Bronchial epithelial cell (primary cell): ENCODE results near the gene SIM2. TPM values are rescaled to one million over a fixed set of nuclear protein-coding genes. Genes with fewer than 3 reads are reported as not detected.

Source experiments
- DNase-seq: peaks from one replicate; pipeline ENCODE4 v3.0.0-alpha.2; 2010; ENCODE audit warnings: low read depth
- FAIRE-seq: peaks from 2 replicates; lab custom pipeline; 2011; peaks lifted over from hg19 to GRCh38; lab: Jason Lieb, UNC
- H3K27me3 ChIP-seq: 2 replicates; pipeline ENCODE4 v1.5.1; 2011; ENCODE audit warnings: low read length; ENCODE audit not compliant: control insufficient read depth, insufficient read depth
- H3K36me3 ChIP-seq: 2 replicates; pipeline ENCODE4 v1.5.1; 2011; ENCODE audit warnings: low read length; ENCODE audit not compliant: control insufficient read depth, insufficient read depth
- H3K4me3 ChIP-seq: 2 replicates; pipeline ENCODE4 v1.5.1; 2011; ENCODE audit warnings: mild to moderate bottlenecking, low read depth, low read length, control low read depth
- total RNA-seq: library from RNA; depleted of rRNA; stranded (reverse); fragments of >200 nt; gene quantifications from 2 replicates; pipeline ENCODE4 v1.2.1, GENCODE V29; 2014
- TF ChIP-seq, protein P1 (sequence below): IDR thresholded peaks from 2 replicates; pipeline ENCODE4 v1.5.1; 2011; ENCODE audit warnings: mild to moderate bottlenecking, moderate library complexity, low read length, control low read depth, inconsistent platforms; ENCODE audit not compliant: insufficient read depth, severe bottlenecking

Gene SIM2
- total RNA-seq, 1 donor from 2014 or later = 0.26 TPM

DNA sequence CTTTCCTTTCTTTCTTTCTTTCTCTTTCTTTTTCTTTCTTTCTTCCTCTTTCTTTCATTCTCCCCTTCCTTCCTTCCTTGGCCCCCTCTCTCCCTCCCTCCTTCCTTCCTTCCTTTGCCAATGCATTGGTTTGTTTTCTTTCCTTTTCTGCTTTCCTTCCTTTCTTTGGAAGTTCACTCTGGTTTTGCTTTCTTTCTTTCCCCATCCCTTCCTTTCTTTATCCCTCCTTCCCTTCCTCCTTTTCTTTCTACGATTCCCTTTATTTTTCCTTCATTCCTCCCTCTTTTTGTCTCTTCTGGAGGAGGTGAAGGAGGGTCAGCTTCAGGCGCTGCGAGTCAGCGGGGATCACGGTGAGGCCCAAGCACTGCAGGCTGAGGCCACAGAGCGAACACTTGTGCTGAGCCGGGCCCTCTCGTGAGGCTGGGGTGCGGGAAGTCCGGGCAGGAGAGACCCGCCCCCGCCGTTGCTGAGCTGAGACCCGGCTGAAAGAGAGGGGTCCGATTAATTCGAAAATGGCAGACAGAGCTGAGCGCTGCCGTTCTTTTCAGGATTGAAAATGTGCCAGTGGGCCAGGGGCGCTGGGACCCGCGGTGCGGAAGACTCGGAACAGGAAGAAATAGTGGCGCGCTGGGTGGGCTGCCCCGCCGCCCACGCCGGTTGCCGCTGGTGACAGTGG is 1.5 kb downstream of the SIM2 start:
- TF ChIP-seq, protein P1, sequence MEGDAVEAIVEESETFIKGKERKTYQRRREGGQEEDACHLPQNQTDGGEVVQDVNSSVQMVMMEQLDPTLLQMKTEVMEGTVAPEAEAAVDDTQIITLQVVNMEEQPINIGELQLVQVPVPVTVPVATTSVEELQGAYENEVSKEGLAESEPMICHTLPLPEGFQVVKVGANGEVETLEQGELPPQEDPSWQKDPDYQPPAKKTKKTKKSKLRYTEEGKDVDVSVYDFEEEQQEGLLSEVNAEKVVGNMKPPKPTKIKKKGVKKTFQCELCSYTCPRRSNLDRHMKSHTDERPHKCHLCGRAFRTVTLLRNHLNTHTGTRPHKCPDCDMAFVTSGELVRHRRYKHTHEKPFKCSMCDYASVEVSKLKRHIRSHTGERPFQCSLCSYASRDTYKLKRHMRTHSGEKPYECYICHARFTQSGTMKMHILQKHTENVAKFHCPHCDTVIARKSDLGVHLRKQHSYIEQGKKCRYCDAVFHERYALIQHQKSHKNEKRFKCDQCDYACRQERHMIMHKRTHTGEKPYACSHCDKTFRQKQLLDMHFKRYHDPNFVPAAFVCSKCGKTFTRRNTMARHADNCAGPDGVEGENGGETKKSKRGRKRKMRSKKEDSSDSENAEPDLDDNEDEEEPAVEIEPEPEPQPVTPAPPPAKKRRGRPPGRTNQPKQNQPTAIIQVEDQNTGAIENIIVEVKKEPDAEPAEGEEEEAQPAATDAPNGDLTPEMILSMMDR = no peak
- H3K4me3 ChIP-seq = peak overlapping the region; percentile 22
- FAIRE-seq (no peak), DNase-seq (no peak)
- no peaks in the 10 kb centered on the region for H3K36me3 ChIP-seq
- H3K27me3 ChIP-seq = peaks cover 70% of the 10 kb centered on the region

DNA sequence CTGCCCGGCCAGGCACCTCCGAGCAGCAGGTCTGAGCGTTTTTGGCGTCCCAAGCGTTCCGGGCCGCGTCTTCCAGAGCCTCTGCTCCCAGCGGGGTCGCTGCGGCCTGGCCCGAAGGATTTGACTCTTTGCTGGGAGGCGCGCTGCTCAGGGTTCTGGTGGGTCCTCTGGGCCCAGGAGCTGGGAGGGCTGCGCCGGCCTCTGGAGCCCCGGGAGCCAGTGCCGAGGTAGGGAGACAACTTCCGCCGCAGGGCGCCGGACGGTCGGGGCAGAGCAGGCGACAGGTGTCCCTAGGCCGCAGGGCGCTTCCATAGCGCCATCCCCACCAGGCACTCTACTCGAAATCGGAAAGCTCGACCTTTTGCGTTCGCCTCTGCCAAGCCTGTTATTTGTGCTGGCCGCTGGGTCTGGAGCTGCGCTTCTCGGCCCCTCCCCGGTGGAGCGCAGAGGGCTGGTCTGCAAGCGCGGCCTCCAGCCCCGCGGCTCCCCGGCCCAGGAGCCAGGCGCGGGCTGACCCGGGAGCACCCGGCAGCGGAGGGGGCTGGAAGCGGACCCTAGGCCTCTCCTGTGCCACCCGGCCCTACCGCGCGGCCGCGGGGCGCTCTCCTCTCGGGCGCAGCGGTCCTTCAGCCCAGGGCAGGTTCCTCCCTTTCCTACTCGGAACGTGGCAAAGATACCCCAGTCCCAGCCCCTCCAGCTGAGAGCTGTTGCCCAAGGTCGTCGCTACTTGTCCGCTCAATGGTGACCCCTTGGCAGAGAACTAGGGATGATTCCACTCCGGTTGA is 2.2 kb downstream of the SIM2 start:
- DNase-seq (no peak), FAIRE-seq (no peak)
- H3K4me3 ChIP-seq = peak overlapping the region; percentile 22
- no peaks in the 10 kb centered on the region for H3K36me3 ChIP-seq
- TF ChIP-seq, protein P1 = no peak
- H3K27me3 ChIP-seq = peaks cover 72% of the 10 kb centered on the region

DNA sequence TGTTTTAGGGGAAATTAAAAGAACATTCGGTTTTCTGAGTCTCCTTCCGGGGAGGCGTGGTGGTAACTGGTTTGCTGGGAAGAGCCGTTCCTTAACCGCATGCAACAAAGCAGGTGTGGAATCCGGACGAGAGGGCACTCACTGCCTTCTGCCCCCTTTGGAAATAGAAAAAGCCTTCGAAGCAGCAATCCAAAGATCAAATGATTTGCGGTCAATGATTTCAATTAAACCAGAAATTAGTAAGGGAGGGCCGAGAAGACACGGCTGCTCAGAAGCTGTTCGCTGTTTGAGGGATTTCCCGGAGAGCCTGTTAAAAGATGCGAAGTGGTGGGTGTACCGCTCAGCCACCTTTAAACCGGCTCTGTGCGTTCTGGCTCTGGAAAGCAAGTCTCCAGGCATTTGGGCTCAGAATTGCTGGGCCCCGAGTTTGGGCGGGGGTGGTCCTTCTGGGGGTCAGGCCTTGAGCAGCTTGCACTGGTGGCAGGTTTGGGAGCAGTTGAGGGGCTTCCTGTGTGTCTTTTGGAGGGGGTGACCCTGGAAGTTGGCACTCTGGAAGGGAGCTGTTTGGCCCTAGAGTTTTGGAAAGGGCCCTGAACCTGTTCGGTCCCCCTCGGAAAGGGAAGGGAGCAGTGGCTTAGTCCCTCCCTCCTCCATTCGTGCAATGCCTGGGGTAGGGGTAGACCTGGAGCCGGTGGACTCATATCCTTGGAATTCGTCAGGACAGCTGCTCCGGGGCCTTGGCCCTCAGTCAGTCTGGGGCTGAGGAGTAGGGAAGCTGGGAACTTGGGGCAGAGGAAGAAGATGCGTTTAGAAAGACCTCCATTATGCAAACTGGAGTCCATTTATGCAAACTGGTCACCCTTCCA is 3.1 kb downstream of the SIM2 start:
- H3K36me3 ChIP-seq = no peaks in the 10 kb centered on the region
- peaks cover 71% of the 10 kb centered on the region for H3K27me3 ChIP-seq
- DNase-seq (no peak), FAIRE-seq (no peak)
- H3K4me3 ChIP-seq = no peak overlapping the region
- TF ChIP-seq, protein P1 = no peak

DNA sequence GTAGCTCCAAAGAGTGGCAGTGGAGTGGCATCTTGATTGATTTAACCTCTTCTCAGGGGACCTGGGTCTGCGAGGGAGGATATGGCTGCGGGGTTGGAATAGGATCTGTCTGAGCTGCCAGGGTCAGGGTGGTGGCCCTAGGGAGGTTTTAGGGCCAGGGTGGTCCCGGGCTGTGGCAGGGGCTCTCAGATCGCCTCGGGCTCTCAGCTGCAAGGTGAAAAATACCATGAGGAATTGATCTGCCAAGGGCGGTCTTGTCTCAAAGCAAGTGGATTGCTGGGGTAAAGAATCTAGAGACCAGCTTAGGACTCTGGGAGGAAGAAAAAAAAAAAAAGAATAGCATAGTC is 3.7 kb downstream of the SIM2 start:
- Histone ChIP-seq H3K4me3 (no peak overlapping the region), H3K27me3 (peaks cover 70% of the 10 kb centered on the region), H3K36me3 (no peaks in the 10 kb centered on the region)
- DNase-seq = no peak
- TF ChIP-seq, protein P1 = no peak
- FAIRE-seq = no peak

DNA sequence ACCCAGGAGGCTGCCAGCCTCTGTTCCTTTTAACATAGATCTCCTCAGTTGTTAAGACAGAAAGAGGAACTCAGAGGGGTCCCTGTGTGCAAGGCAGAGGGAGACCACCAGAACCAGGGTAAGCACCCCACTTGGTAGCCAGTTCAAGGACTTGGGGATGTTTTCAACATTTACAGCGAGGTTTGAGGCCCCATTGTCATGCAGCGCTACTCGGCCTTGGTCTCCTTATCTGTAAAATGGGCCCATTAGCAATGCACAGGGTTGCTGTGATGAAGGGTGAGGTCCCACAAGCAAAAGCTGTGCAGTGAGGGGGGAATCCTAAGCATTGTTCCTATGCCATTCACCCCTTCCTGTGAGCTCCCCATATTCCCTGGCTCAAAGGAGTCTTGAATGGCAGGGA is 4.2 kb downstream of the SIM2 start:
- Histone ChIP-seq H3K4me3 (no peak overlapping the region), H3K36me3 (no peaks in the 10 kb centered on the region), H3K27me3 (peaks cover 69% of the 10 kb centered on the region)
- TF ChIP-seq, protein P1 = no peak
- FAIRE-seq (no peak), DNase-seq (no peak)
